ENCODE data around the gene IGLL5. TPM values are rescaled to one million over a fixed set of nuclear protein-coding genes. Genes with fewer than 3 reads are reported as not detected.

Gene IGLL5
- total RNA-seq, 1 donor from 2014 or later = not detected

GRCh38 chr22:22866381-22867111 is 21.1 kb upstream of the IGLL5 start:
- TF ChIP-seq, protein P1, sequence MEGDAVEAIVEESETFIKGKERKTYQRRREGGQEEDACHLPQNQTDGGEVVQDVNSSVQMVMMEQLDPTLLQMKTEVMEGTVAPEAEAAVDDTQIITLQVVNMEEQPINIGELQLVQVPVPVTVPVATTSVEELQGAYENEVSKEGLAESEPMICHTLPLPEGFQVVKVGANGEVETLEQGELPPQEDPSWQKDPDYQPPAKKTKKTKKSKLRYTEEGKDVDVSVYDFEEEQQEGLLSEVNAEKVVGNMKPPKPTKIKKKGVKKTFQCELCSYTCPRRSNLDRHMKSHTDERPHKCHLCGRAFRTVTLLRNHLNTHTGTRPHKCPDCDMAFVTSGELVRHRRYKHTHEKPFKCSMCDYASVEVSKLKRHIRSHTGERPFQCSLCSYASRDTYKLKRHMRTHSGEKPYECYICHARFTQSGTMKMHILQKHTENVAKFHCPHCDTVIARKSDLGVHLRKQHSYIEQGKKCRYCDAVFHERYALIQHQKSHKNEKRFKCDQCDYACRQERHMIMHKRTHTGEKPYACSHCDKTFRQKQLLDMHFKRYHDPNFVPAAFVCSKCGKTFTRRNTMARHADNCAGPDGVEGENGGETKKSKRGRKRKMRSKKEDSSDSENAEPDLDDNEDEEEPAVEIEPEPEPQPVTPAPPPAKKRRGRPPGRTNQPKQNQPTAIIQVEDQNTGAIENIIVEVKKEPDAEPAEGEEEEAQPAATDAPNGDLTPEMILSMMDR (IDR thresholded peaks at IDR 0.05; ENCODE audit: insufficient read depth, low read length, severe bottlenecking) = no peak
- Histone ChIP-seq H3K36me3 (ENCODE audit: control insufficient read depth, insufficient read depth, low read length) (no peaks in the 10 kb centered on the region), H3K4me3 (ENCODE audit: low read depth, low read length) (no peak overlapping the region), H3K27me3 (ENCODE audit: control insufficient read depth, insufficient read depth, low read length) (no peaks in the 10 kb centered on the region)
- no peak for DNase-seq (ENCODE audit: low read depth)
- FAIRE-seq = no peak

DNA sequence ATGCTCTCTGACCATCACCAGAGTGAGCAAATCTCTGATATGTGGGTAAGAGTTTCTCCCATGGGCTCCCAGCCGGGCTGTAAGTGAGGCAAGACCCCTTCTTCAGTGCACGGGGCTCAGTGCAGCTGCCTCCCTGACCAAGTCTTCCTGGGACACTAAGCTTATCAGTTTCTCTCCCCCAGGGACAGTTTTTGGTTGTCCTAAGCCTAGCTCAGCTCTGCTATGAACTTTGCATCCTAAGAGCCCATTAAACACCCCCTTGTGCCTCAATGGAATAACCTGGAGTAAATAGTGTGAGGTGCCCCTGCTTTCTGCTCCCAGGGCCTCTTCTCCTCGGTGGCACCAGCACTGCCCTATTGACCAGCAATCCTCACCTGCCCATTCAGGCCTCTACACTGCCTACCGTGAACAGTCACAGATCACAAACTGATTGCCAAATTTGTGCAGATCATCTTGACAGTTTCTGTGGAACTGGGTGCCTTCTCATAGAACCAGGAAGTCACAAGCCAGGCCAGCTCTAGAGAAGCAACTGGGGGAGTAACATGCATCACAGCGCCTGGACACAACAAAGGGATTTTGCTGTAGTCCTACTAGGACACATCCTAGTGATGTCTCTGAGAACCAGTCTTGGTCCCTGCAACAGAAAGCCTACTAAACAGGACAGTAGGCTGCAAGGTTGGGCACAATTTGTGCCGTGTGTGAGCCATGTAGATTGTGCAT is 19.5 kb upstream of the IGLL5 start:
- Histone ChIP-seq H3K36me3 (ENCODE audit: control insufficient read depth, insufficient read depth, low read length) (no peaks in the 10 kb centered on the region), H3K27me3 (ENCODE audit: control insufficient read depth, insufficient read depth, low read length) (no peaks in the 10 kb centered on the region), H3K4me3 (ENCODE audit: low read depth, low read length) (no peak overlapping the region)
- FAIRE-seq (peak; percentile 52), DNase-seq (ENCODE audit: low read depth) (no peak)
- TF ChIP-seq, protein P1 (IDR thresholded peaks at IDR 0.05; ENCODE audit: insufficient read depth, low read length, severe bottlenecking) = no peak

DNA sequence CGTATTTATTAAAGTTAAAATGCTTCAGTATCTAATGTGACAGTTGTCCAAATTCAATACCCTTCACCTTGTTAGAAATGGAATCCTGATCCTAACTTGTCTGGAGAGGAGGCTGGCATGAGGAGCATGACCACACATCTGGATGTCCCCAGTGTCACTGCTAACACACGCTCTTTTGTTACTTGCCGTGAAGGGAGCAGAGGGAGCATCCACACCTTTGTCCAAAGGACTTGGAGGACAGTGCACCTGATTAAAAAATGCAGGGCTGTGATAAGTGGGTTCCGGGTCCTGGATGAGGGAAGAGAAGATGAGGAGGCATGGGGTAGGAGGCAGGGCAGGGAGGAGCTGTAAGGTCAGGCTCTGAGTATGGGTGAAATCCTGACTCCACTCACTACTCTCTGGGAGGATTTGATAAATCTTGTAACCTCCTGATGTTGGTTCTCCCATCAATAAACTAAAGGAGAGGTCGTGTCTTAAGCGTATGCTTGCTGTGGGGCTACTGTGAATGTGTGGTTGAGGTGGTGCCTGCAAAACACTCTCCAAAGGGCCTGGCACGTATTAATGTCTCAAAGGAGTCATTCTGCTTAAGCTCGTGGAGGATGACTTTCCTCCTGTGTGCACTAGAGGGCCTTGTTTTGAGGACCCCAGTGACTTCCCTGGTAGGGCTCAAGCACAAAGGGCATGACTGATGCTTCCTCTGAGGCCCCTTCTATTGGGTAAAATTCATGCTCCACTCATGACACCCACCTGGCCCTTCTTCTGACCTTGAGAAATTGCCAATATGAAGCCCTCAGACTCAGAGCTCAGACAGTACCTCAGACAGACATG is 16.8 kb upstream of the IGLL5 start:
- Histone ChIP-seq H3K27me3 (ENCODE audit: control insufficient read depth, insufficient read depth, low read length) (no peaks in the 10 kb centered on the region), H3K4me3 (ENCODE audit: low read depth, low read length) (no peak overlapping the region), H3K36me3 (ENCODE audit: control insufficient read depth, insufficient read depth, low read length) (no peaks in the 10 kb centered on the region)
- FAIRE-seq = no peak
- DNase-seq (ENCODE audit: low read depth) = no peak
- TF ChIP-seq, protein P1 (IDR thresholded peaks at IDR 0.05; ENCODE audit: insufficient read depth, low read length, severe bottlenecking) = no peak

DNA sequence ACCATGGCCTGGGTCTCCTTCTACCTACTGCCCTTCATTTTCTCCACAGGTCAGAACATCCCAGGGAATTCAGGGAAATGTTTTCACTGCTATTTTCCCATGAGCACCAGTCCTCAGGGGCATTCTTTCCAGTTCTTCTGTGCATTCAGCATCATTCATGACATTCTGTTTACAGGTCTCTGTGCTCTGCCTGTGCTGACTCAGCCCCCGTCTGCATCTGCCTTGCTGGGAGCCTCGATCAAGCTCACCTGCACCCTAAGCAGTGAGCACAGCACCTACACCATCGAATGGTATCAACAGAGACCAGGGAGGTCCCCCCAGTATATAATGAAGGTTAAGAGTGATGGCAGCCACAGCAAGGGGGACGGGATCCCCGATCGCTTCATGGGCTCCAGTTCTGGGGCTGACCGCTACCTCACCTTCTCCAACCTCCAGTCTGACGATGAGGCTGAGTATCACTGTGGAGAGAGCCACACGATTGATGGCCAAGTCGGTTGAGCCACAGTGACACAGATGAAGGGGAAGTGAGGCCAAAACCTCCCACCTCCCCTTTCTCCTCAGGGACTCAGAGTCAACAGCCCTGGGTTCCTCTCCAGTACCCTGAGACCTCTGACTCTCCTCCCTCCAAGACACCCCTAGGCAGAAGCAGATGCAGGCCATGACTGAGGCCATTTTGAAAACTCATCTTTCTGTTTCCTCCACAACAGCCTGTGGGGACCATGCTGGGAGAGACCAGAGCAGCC is 15.9 kb upstream of the IGLL5 start:
- FAIRE-seq = peak; percentile 43
- TF ChIP-seq, protein P1 (IDR thresholded peaks at IDR 0.05; ENCODE audit: insufficient read depth, low read length, severe bottlenecking) = no peak
- Histone ChIP-seq H3K27me3 (ENCODE audit: control insufficient read depth, insufficient read depth, low read length) (no peaks in the 10 kb centered on the region), H3K4me3 (ENCODE audit: low read depth, low read length) (no peak overlapping the region), H3K36me3 (ENCODE audit: control insufficient read depth, insufficient read depth, low read length) (no peaks in the 10 kb centered on the region)
- no peak for DNase-seq (ENCODE audit: low read depth)
